Activated T-cell treated with anti-CD3 and anti-CD28 coated beads, Interleukin-2, amount 50 U/mL, for 24 hours (primary cell): ENCODE results near the gene SFXN1.
A peak's percentile ranks its signal among the peaks of the same experiment; 100 is the strongest.
"Not testable (repeated sequence)": the region's sequence is repeated elsewhere in the genome, so short reads cannot be mapped to it uniquely, and the experiment has no call there.

ENCODE experiments used
- DNase-seq: peaks from one replicate; pipeline ENCODE4 v3.0.0-alpha.2; 2020
- H3K27ac Mint-ChIP-seq: 2 replicates; pipeline ENCODE4 v1.8.0; 2020; ENCODE audit warnings: mild to moderate bottlenecking, mixed read lengths
- H3K27me3 Mint-ChIP-seq: 2 replicates; pipeline ENCODE4 v1.8.0; 2020; ENCODE audit warnings: mixed read lengths
- H3K36me3 Mint-ChIP-seq: 2 replicates; pipeline ENCODE4 v1.8.0; 2020; ENCODE audit warnings: low read depth, mixed read lengths
- H3K4me1 Mint-ChIP-seq: 2 replicates; pipeline ENCODE4 v1.8.0; 2020; ENCODE audit warnings: low read depth, mixed read lengths
- H3K4me3 Mint-ChIP-seq: 2 replicates; pipeline ENCODE4 v1.8.0; 2020; ENCODE audit warnings: mild to moderate bottlenecking, moderate library complexity, mixed read lengths
- H3K9me3 Mint-ChIP-seq: 2 replicates; pipeline ENCODE4 v1.8.0; 2020; ENCODE audit warnings: mixed read lengths

SFXN1 gene, protein sequence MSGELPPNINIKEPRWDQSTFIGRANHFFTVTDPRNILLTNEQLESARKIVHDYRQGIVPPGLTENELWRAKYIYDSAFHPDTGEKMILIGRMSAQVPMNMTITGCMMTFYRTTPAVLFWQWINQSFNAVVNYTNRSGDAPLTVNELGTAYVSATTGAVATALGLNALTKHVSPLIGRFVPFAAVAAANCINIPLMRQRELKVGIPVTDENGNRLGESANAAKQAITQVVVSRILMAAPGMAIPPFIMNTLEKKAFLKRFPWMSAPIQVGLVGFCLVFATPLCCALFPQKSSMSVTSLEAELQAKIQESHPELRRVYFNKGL

DNA sequence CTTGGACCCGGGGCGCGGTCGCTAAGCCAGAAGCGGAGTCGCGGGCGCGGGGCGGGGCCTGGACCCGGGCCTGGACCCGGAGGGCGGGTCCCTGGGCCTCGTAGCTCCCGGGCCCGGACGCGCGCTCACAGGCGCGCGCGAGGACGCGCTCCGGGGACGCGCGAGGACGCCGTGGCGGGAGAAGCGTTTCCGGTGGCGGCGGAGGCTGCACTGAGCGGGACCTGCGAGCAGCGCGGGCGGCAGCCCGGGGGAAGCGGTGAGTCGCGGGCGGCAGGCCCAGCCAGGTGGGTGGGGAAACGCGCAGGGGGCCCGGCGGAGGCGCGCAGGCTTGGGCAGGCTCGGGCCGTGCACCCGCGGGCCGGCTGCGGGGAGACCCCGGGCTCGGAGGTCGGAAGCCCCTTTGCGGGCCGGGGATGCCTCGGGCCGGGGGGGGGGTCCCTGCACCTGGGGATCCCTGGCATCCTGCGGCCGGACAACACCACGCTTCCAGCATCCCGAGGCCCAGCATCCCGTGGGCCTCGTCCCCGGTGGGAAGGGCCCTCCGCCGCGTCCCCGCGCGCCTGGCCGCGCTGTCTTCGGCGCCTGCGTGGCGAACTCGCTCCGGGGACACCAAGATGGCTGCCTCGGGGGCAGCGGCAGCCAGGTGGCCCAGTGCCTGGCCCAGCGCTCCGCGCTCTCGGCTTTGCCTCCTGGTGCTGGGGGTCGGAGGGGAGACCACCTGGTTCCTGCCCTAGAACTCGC lies at the start of gene SFXN1:
TSS of gene SFXN1 (plus strand) at position 177 of the 741 bp plus-strand sequence. CDS start 13,544 bp downstream, outside the sequence.
- H3K36me3 Mint-ChIP-seq, result peaks cover 48% of the 10 kb centered on the region
- peaks cover 50% of the 10 kb centered on the region for H3K4me1 Mint-ChIP-seq
- H3K4me3 Mint-ChIP-seq, result peak within 1 kb of the TSS; percentile 94
- H3K27ac Mint-ChIP-seq, result peak within 1 kb of the TSS; percentile 96
- H3K9me3 Mint-ChIP-seq, result no peaks in the 10 kb centered on the region
- no peaks in the 10 kb centered on the region for H3K27me3 Mint-ChIP-seq
- DNase-seq, result peak; percentile 92

DNA sequence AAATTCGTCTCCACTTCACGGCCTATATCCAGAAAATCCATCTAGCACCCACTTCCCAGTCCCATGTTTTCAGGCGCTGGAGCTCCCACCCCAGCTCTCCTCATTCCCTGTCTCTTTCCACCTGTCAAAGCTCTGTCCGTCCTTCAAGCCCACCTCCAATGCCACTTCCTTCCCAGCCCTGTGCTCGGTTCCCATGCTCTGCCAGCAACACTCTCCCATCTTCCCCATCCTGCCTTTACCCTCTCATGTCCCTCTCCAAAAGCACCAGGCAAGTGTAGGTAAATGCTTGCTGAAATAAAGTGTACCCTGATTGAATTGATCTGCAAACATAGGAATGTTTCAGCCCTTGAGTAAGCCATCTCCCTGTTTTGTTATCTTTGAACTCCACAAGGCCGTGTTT lies 43.6 kb upstream of the SFXN1 start:
- H3K4me1 Mint-ChIP-seq, result no peaks in the 10 kb centered on the region
- no peak overlapping the region for H3K4me3 Mint-ChIP-seq
- H3K36me3 Mint-ChIP-seq, result no peaks in the 10 kb centered on the region
- peaks cover 25% of the 10 kb centered on the region for H3K27me3 Mint-ChIP-seq
- no peaks in the 10 kb centered on the region for H3K9me3 Mint-ChIP-seq
- no peak overlapping the region for H3K27ac Mint-ChIP-seq
- no peak for DNase-seq

DNA sequence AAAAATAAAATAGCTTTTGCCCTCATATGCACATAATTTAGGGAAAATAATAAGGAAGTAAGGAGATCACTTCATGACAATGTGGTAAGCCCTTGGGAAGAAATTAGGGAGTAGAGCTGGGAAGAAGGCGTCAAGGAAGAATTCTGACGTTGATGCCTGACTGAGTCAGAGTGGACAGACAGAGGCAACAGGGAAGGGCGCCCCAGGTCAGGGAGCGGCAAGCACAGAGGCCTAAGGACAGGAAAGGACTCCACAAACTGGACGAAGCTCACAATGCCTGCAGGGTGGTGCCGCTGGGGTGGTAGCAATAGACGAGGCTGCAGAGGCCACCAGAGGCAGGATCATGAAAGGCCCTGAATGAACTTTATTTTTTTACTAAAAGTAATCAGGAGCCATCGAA lies 42.0 kb upstream of the SFXN1 start:
- H3K4me3 Mint-ChIP-seq, result no peak overlapping the region
- H3K4me1 Mint-ChIP-seq, result no peaks in the 10 kb centered on the region
- no peaks in the 10 kb centered on the region for H3K36me3 Mint-ChIP-seq
- peaks cover 30% of the 10 kb centered on the region for H3K27me3 Mint-ChIP-seq
- DNase-seq, result no peak
- no peaks in the 10 kb centered on the region for H3K9me3 Mint-ChIP-seq
- H3K27ac Mint-ChIP-seq, result no peak overlapping the region

DNA sequence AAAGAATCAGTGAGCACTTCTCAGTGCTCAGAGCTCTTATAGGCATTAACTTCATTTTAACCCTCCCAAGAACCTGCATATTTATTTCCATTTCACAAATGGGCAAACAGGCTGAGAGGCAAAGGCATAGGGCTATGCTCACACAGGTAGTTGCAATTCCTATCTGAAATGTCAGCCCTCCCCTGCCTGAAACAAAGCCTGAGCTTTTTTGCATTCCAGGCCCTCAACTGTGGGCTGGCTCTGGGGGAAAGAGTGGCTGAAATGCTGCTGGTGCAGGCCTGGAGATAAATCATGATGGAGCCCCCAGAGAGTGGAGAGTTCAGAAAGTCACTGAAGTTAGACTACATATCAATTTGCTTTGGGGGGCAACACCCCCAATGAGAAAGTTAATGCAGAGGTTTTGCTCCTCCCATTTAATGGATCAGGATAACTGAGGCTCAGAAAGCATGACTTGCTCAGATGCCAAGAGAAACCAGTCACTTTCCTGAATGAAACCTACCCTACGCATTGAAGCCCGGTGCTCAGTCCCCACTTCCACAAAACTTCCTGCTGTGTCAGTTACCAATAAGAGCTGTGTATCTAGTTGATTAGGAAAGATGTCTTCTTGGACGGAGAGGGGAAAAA lies 40.0 kb upstream of the SFXN1 start:
- Mint-ChIP-seq H3K27me3 (peaks cover 50% of the 10 kb centered on the region), H3K36me3 (no peaks in the 10 kb centered on the region), H3K4me3 (no peak overlapping the region), H3K9me3 (no peaks in the 10 kb centered on the region), H3K27ac (no peak overlapping the region), H3K4me1 (peaks cover under 1% of the 10 kb centered on the region)
- DNase-seq, result no peak

DNA sequence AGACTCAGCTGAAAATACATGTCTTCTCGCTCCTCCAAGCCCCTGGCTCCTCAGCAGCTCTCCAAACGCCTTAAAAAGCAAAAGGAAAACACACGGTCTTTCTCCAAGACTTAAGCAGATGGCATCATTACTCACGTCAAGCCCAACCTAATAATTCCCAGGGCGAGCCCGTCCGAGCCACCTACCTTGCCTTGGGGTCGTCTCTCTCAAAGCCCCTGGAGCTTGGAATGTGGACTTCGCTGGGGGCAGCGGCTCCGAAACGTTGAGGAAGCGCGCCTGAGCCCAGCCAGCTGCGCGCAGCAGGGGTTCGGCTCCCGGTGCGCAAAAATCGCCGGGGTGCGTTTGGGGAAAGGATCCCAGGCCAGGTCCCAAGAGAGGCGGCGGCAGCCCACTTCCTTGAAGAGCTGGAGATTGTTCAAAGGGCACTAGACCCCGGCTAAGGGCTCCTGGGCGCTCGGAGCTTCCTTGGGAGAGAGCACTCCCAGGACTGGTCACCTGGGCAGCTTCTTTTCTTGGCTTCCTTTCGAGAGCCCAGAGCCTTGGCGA lies 34.8 kb upstream of the SFXN1 start:
- DNase-seq, result no peak
- Mint-ChIP-seq H3K4me3 (no peak overlapping the region), H3K36me3 (no peaks in the 10 kb centered on the region), H3K9me3 (no peaks in the 10 kb centered on the region), H3K4me1 (peaks cover 7% of the 10 kb centered on the region), H3K27me3 (peaks cover 77% of the 10 kb centered on the region), H3K27ac (no peak overlapping the region)

DNA sequence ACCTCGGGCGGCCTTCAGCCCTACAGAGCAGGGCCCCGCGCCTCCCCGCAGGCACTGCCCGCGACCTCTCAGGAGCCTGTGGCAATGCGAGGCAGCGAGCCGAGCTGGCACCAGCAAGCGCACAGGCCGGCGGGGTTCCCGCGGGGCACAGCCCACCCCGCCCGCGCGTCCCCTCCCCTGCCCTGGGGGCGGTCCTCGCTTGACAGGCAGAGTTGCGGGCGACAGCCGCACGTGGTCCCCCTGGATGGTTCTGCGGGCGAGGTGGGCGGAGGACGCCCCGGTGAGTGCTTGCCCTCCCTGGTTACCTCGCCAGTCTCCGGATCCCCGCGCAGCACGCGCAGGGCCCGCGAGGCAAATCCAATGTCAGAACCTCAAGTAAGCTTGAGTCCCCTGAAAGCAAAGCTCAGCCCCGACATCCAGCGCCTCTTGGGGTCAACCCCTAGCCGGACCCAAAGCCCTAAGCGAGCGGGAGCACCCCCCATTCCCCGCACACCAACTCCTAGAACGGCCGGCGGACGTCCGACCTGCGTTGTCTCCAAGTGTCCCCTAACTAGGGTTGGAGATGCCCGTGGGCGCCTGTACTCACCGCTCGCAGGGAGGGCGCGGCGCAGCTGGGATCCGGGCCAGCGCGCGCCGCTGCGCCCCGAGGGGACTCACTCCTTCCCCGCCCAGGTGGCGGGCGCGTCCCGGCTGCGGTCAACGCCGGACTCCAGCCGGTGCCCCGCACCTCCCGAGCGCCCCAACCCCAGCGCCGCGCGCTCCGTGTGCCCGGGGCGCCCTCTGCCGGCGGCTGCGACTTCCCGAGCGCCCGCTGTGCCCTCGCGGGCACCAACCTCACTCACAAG lies 34.1 kb upstream of the SFXN1 start, which contains the start of gene DRD1:
TSS of gene DRD1 (minus strand) at position 123 of the 845 bp plus-strand sequence. CDS start 1,083 bp downstream, outside the sequence.
- peaks cover 71% of the 10 kb centered on the region for H3K27me3 Mint-ChIP-seq
- no peak within 1 kb of the TSS for H3K27ac Mint-ChIP-seq
- H3K4me1 Mint-ChIP-seq, result peaks cover 7% of the 10 kb centered on the region
- peak; percentile 81 for DNase-seq
- H3K4me3 Mint-ChIP-seq, result peak within 1 kb of the TSS; percentile 61
- H3K9me3 Mint-ChIP-seq, result no peaks in the 10 kb centered on the region
- no peaks in the 10 kb centered on the region for H3K36me3 Mint-ChIP-seq

DNA sequence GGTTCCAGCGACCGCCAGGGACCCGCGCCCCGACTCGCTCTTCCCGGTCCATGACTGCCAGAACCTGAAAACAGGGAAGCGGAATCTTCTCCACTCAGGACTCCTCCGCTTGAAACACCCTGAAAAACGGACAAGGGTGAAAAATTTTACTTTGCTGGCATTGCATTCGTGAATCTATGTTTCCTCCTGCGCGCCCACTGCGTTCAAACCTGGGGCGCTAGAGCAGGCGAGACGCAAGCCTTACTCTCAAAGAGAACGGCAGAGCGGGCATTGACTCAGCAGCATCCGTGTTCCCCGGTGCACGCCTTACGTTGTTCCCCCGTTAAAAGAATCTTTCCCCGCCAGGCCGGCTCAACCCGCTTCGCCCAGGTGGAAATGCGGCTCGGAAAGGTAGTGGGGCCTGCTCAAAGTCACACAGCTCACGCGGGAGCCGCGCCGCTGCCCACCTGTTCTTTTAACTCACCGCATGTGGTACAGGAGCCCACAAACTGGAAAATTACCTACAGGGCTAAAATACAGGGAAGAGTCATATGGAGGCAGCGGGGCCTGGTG lies 33.4 kb upstream of the SFXN1 start:
- H3K27ac Mint-ChIP-seq, result no peak overlapping the region
- no peak for DNase-seq
- H3K4me1 Mint-ChIP-seq, result peaks cover 7% of the 10 kb centered on the region
- H3K4me3 Mint-ChIP-seq, result peak overlapping the region; percentile 61
- H3K36me3 Mint-ChIP-seq, result no peaks in the 10 kb centered on the region
- peaks cover 70% of the 10 kb centered on the region for H3K27me3 Mint-ChIP-seq
- H3K9me3 Mint-ChIP-seq, result no peaks in the 10 kb centered on the region

DNA sequence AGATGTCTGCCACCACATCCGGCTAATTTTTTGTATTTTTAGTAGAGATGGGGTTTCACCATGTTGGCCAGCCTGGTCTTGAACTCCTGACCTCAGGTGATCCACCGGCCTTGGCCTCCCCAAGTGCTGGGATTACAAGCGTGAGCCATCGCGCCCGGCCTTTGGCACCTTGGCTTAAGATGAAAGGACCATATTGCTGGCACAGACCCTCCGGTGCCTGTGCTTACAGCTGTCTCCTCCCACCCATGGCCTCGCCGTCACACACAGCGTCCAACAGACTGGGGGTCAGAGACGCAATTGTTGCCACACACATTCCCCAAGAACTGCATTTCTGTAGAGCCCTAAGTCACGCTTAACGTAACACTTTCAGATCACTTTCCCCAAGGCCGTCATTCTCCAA lies 32.0 kb upstream of the SFXN1 start:
- peaks cover 66% of the 10 kb centered on the region for H3K27me3 Mint-ChIP-seq

DNA sequence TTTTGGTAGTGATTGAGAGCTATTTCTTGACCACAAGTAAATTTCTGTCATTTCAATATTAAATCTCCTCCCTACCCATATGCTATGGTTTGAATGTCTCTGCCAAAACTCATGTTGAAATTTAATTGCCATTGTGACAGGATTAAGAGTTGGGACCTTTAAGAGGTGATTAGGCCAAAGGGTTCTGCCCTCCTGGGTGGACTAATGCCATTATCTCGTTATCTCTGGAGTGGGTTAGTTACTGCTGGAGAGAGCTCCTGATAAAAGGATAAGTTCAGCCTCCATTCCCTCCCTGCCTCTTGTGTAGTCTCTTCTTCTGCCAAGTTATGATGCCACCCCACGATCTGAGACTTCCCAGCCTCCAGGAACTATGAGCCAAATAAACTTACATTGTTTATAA lies 30.8 kb upstream of the SFXN1 start:
- Mint-ChIP-seq H3K27ac (no peak overlapping the region), H3K27me3 (peaks cover 54% of the 10 kb centered on the region)

More for the DNA sequence above, 32.0 kb upstream of the SFXN1 start:
- H3K9me3 Mint-ChIP-seq, H3K36me3 Mint-ChIP-seq, H3K4me1 Mint-ChIP-seq, DNase-seq, H3K4me3 Mint-ChIP-seq, H3K27ac Mint-ChIP-seq: not testable (repeated sequence)

DNA sequence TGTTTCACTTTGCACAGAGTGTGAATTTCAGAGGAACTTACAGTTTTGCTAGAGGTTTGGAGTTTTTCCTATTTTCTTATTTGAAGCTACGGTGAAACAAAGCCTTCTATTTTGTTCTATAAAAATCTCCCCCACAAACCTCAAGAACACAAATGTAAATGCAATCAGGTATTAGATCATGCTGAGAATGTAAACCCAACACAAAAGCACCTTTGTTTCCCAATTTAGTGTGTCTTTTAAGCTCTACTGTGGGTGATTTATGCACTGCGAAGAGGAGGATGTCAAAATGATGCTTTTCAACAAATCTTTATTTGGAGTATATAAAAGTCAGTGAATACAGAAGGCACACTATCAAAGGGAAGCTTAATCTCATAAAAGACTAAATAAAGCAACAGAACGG lies 30.1 kb upstream of the SFXN1 start:
- no peak overlapping the region for H3K27ac Mint-ChIP-seq
- H3K36me3 Mint-ChIP-seq, result no peaks in the 10 kb centered on the region
- H3K9me3 Mint-ChIP-seq, result no peaks in the 10 kb centered on the region
- peaks cover 7% of the 10 kb centered on the region for H3K4me1 Mint-ChIP-seq
- H3K27me3 Mint-ChIP-seq, result peaks cover 52% of the 10 kb centered on the region
- DNase-seq, result no peak
- no peak overlapping the region for H3K4me3 Mint-ChIP-seq

More for the DNA sequence above, 30.8 kb upstream of the SFXN1 start:
- peaks cover 7% of the 10 kb centered on the region for H3K4me1 Mint-ChIP-seq
- no peak for DNase-seq
- no peaks in the 10 kb centered on the region for H3K36me3 Mint-ChIP-seq
- H3K4me3 Mint-ChIP-seq, result no peak overlapping the region
- H3K9me3 Mint-ChIP-seq, result no peaks in the 10 kb centered on the region

DNA sequence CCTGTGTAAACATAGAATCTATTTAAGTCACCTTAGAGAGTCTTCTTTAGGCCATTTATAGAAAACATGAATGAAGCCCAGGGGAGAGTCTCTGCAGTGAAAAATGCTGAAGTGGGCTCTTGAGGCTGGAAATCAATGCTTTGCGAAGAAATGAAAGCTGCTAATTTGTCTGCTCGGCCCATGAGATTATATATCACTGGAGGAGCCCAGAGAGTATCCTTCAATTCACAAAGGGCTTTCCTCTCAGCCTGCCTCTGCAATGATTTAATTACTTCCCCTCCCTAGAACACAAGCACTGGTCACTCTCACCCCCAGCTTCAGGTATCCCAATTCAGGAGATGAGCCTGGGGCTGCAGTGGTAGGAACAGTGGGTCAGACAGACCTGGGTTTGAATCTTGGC lies 26.2 kb upstream of the SFXN1 start:
- H3K36me3 Mint-ChIP-seq, result no peaks in the 10 kb centered on the region
- peaks cover 3% of the 10 kb centered on the region for H3K4me1 Mint-ChIP-seq
- H3K4me3 Mint-ChIP-seq, result no peak overlapping the region
- no peak overlapping the region for H3K27ac Mint-ChIP-seq
- peaks cover 48% of the 10 kb centered on the region for H3K27me3 Mint-ChIP-seq
- DNase-seq, result no peak
- H3K9me3 Mint-ChIP-seq, result no peaks in the 10 kb centered on the region

DNA sequence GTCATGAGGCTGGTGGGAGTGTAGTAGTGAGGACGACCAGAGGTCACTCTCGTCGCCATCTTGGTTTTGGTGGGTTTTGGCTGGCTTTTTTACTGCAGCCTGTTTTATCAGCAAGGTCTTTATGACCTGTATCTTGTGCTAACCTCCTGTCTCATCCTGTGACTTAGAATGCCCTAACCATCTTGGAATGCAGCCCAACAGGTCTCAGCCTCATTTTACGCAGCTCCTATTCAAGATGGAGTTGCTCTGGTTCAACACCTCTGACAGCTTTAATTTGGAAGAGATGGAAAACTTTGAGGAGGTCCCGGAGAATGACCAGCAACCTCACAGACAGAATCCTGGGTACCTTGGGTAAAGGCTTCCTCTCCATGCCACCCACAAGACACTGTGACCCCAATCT lies 24.0 kb upstream of the SFXN1 start:
- H3K27me3 Mint-ChIP-seq, result peaks cover 38% of the 10 kb centered on the region
- not testable (repeated sequence) for DNase-seq, H3K36me3 Mint-ChIP-seq, H3K27ac Mint-ChIP-seq, H3K9me3 Mint-ChIP-seq, H3K4me3 Mint-ChIP-seq, H3K4me1 Mint-ChIP-seq

DNA sequence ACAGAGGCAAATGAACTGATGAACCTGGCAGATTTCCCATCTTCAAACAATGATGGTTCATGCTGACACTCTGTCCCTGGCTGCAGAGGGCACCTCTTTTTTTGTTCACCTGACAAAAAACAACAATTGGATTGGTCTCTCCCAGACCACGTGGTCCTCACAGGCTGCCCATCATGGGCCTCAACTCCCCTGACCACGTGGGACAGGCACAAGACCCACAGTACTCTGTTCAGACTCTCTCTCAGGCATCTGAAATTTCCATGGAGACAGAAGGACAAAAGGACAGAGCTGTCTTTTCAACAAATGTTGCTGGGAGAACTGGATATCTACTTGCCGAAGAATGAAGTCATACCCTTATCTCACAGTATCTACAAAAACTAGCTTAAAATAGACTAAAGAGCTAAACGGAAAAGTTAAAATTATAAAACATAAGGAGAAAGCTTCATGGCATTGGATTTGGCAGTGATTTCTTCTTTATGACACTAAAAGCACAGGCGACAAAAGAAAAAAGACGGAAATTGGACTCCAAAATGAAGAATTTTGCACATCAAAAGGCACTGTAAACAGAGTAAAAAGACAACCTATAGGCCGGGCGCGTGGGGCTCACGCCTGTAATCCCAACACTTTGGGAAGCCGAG lies 22.1 kb upstream of the SFXN1 start:
- Mint-ChIP-seq H3K36me3 (no peaks in the 10 kb centered on the region), H3K4me3 (no peak overlapping the region), H3K9me3 (no peaks in the 10 kb centered on the region), H3K27ac (no peak overlapping the region), H3K27me3 (peaks cover 33% of the 10 kb centered on the region), H3K4me1 (peaks cover 10% of the 10 kb centered on the region)
- DNase-seq, result no peak
